Kidney (tissue), 14 donors: ENCODE results near the gene NPFFR1. TPM values are rescaled to one million over a fixed set of nuclear protein-coding genes. Genes with fewer than 3 reads are reported as not detected.

Experiments used
- DNase-seq, 5 donors: peaks; one replicate each; pipeline ENCODE4 v3.0.0-alpha.2; 2013 to 2020
- FAIRE-seq: peaks from 2 replicates; lab custom pipeline; 2012; peaks lifted over from hg19 to GRCh38; lab: Jason Lieb, UNC
- H3K27ac ChIP-seq, 2 donors: one replicate each; pipeline ENCODE4 v1.7.0; 2013; ENCODE audit warnings: low read depth in 2 of 2, low read length in 2 of 2, inconsistent platforms in 1 of 2
- H3K27me3 ChIP-seq: one replicate; pipeline ENCODE4 v1.7.1; 2013; ENCODE audit warnings: low read length, inconsistent platforms; ENCODE audit not compliant: control insufficient read depth, insufficient read depth
- H3K36me3 ChIP-seq, 3 donors: one replicate each; pipeline versions ENCODE4 v1.7.0 to v1.7.1; 2013; ENCODE audit warnings: low read length in 3 of 3, control low read depth in 1 of 3, inconsistent platforms in 1 of 3; ENCODE audit not compliant: insufficient read depth in 3 of 3, control insufficient read depth in 2 of 3
- H3K4me1 ChIP-seq, 3 donors: one replicate each; pipeline versions ENCODE4 v1.7.0 to v1.7.1; 2013; ENCODE audit warnings: low read length in 3 of 3, inconsistent platforms in 1 of 3, low read depth in 1 of 3; ENCODE audit not compliant: control insufficient read depth in 2 of 3, insufficient read depth in 2 of 3
- H3K4me3 ChIP-seq, 3 donors: one replicate each; pipeline versions ENCODE4 v1.7.0 to v1.8.1; 2013; ENCODE audit warnings: low read length in 3 of 3, control low read depth in 1 of 3, inconsistent platforms in 1 of 3
- H3K9ac ChIP-seq, 3 donors: one replicate each; pipeline versions ENCODE4 v1.7.0 to v1.7.1; 2013; ENCODE audit warnings: low read length in 3 of 3, control low read depth in 1 of 3, inconsistent platforms in 1 of 3
- H3K9me3 ChIP-seq, 3 donors: one replicate each; pipeline versions ENCODE4 v1.7.0 to v1.7.1; 2013; ENCODE audit warnings: low read length in 3 of 3, control low read depth in 1 of 3, inconsistent platforms in 1 of 3; ENCODE audit not compliant: control insufficient read depth in 2 of 3, insufficient read depth in 1 of 3
- intact Hi-C: fragments of 100-400 bp; cut with DNase I; formaldehyde crosslinking; loops from one replicate; pipeline ENCODE4 v1.11.1; 2022
- polyA plus RNA-seq: library from polyadenylated mRNA; stranded (reverse); fragments of 350-450 nt; fragmentation: Illumina TruSeq; extraction: RNeasy Lipid Tissue Mini Kit (QIAGEN cat#74804); gene quantifications from one replicate; pipeline ENCODE4 v1.2.3, GENCODE V29; 2014; ENCODE audit warnings: low read depth, low replicate concordance; ENCODE audit not compliant: insufficient read depth
- total RNA-seq: library from RNA; stranded (reverse); fragmentation: NEBNext Ultra II Directional; extraction: Animal tissue kit (Norgen Biotek cat#: 25700); gene quantifications from one replicate; pipeline ENCODE4 v1.2.1, GENCODE V29; 2021
- TF ChIP-seq, protein P1 (sequence below): IDR thresholded peaks from 3 replicates; pipeline ENCODE4 v1.5.1; 2012; ENCODE audit warnings: mild to moderate bottlenecking, moderate library complexity, borderline replicate concordance; ENCODE audit not compliant: insufficient read depth; ENCODE audit errors: extremely low read depth
- donor health status: control.
- donor health status: control.
- donor health status: control.
- donor health status: control.
- donor health status: control.
- donor health status: DM: yes; HTN: yes; CAD: no.
- donor health status: Normal renal cell carcinoma (clear cell type).

Gene NPFFR1
- total and polyA plus RNA-seq, 2 donors from 2014 or later: 0.09 TPM; not detected in 1

GRCh38 chr10:70266701-70267100 lies 17.1 kb downstream of the NPFFR1 start:
- Histone ChIP-seq H3K4me1 (no peaks in the 10 kb centered on the region), H3K27me3 (no peaks in the 10 kb centered on the region), H3K27ac (no peak overlapping the region), H3K9me3 (no peaks in the 10 kb centered on the region), H3K36me3 (no peaks in the 10 kb centered on the region), H3K9ac (no peak overlapping the region), H3K4me3 (no peak overlapping the region)
- DNase-seq (no peak), FAIRE-seq (no peak)
- TF ChIP-seq, protein P1, sequence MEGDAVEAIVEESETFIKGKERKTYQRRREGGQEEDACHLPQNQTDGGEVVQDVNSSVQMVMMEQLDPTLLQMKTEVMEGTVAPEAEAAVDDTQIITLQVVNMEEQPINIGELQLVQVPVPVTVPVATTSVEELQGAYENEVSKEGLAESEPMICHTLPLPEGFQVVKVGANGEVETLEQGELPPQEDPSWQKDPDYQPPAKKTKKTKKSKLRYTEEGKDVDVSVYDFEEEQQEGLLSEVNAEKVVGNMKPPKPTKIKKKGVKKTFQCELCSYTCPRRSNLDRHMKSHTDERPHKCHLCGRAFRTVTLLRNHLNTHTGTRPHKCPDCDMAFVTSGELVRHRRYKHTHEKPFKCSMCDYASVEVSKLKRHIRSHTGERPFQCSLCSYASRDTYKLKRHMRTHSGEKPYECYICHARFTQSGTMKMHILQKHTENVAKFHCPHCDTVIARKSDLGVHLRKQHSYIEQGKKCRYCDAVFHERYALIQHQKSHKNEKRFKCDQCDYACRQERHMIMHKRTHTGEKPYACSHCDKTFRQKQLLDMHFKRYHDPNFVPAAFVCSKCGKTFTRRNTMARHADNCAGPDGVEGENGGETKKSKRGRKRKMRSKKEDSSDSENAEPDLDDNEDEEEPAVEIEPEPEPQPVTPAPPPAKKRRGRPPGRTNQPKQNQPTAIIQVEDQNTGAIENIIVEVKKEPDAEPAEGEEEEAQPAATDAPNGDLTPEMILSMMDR: no peak
- intact Hi-C loops: no loop called here

DNA sequence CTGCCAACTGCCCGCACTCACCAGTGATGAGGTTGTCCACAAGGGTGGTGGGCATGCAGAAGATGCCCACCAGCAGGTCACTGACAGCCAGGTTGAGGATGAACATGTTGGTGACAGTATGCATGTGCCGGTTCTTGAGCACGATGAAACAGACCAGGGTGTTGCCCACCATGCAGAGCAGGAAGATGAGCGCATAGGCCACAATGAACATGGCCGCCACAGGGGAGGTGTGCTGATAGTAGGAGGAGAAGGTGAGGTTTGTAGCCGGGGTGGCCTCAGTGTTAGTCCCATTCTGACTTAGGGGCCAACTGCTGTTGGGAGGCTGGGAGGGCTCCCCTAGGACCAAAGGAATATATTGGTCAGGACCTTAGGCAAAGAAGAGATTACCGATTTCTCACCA lies 17.7 kb downstream of the NPFFR1 start:
- TF ChIP-seq, protein P1: no peak
- H3K27me3 ChIP-seq: no peaks in the 10 kb centered on the region
- H3K9me3 ChIP-seq: no peaks in the 10 kb centered on the region
- H3K9ac ChIP-seq: no peak overlapping the region
- no peaks in the 10 kb centered on the region for H3K4me1 ChIP-seq
- FAIRE-seq (no peak), DNase-seq (no peak)
- H3K4me3 ChIP-seq: no peak overlapping the region
- intact Hi-C loops: no loop called here
- H3K27ac ChIP-seq: no peak overlapping the region
- no peaks in the 10 kb centered on the region for H3K36me3 ChIP-seq

DNA sequence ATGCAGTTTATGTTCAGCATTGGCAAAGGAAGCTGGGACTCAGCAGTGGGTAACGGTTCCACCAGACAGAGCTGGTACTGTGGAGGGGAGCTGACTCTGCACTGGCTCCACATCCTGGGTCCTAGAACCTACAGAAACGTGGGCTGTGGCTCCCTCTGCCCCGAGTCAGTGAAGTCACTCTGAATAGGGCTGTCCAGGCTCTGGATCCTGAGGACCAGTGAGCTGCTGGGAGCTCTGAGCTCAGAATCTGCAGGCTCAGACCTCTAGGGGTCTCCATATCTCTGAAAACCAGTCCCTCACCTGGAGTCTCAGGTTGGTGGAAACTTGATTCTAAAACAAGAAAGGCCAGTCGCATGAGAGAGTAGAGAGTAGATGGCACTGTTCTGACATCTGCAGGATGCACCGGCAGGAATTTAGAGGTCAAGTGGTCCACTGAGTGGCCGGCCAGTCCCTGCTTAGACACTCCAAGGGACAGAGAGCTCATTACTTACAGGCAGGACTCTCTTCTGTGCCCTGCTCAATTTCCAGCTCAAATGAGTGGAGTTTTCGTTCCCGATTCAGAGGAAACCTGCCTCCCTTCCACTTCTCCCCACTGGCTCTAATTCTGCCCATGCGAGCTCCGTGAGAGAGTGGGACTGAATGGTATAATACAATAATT lies 18.6 kb downstream of the NPFFR1 start:
- Histone ChIP-seq H3K4me3 (no peak overlapping the region), H3K9me3 (no peaks in the 10 kb centered on the region), H3K27me3 (no peaks in the 10 kb centered on the region), H3K27ac (no peak overlapping the region), H3K4me1 (no peaks in the 10 kb centered on the region), H3K36me3 (no peaks in the 10 kb centered on the region), H3K9ac (no peak overlapping the region)
- intact Hi-C loops: no loop called here
- FAIRE-seq (no peak), DNase-seq (peak in 3 of 5 donors; percentile 39 to 49 (median 46))
- TF ChIP-seq, protein P1: peak; percentile 13
